ENCODE measurements around the gene ZZZ3. TPM values are rescaled to one million over a fixed set of nuclear protein-coding genes. Genes with fewer than 3 reads are reported as not detected.

Gene ZZZ3
- total and polyA plus RNA-seq, 4 donors, result 8.6 to 48.9 (median 31.1) TPM

GRCh38 chr1:77687519-77687906 is 5.1 kb upstream of the ZZZ3 start:
- Histone ChIP-seq H3K4me3 (ENCODE audit: low read depth in 1 of 3, low read length in 3 of 3) (peak overlapping the region in 1 of 3 donors; percentile 9), H3K36me3 (ENCODE audit: control insufficient read depth in 4 of 4, insufficient read depth in 3 of 4, low read depth in 1 of 4, low read length in 3 of 4) (no peaks in the 10 kb centered on the region), H3K27me3 (ENCODE audit: control insufficient read depth in 4 of 4, insufficient read depth in 4 of 4, low read length in 3 of 4) (no peaks in the 10 kb centered on the region), H3K9ac (ENCODE audit: low read depth in 1 of 2, low read length in 2 of 2) (no peak overlapping the region), H3K9me3 (ENCODE audit: control insufficient read depth in 4 of 4, low read length in 3 of 4) (no peaks in the 10 kb centered on the region), H3K27ac (ENCODE audit: low read depth in 1 of 2, low read length in 2 of 2) (no peak overlapping the region), H3K4me1 (ENCODE audit: control insufficient read depth in 4 of 4, insufficient read depth in 4 of 4, low read length in 3 of 4) (peaks cover 2 to 8% (median 6%) of the 10 kb centered on the region in 4 donors)
- 51% methylated on average over 21 of the region's 21 CpGs for WGBS
- no peak for TF ChIP-seq HNF4A (conservative IDR thresholded peaks at IDR 0.05)
- TF ChIP-seq FOXA1 (IDR thresholded peaks at IDR 0.05), result no peak
- TF ChIP-seq GABPA (IDR thresholded peaks at IDR 0.05 in 1 of 2, conservative IDR thresholded peaks at IDR 0.05 in 1 of 2), result no peak
- TF ChIP-seq RAD21 (IDR thresholded peaks at IDR 0.05), result peak in 1 of 2 donors; percentile 32
- TF ChIP-seq RXRA (IDR thresholded peaks at IDR 0.05), result no peak
- DNase-seq (ENCODE audit: low spot score), result no peak

- WGBS, result 91% methylated on average over 33 of the region's 33 CpGs
- Histone ChIP-seq H3K27ac (ENCODE audit: low read depth in 1 of 2, low read length in 2 of 2) (no peak overlapping the region), H3K27me3 (ENCODE audit: control insufficient read depth in 4 of 4, insufficient read depth in 4 of 4, low read length in 3 of 4) (no peaks in the 10 kb centered on the region), H3K36me3 (ENCODE audit: control insufficient read depth in 4 of 4, insufficient read depth in 3 of 4, low read depth in 1 of 4, low read length in 3 of 4) (no peaks in the 10 kb centered on the region), H3K4me1 (ENCODE audit: control insufficient read depth in 4 of 4, insufficient read depth in 4 of 4, low read length in 3 of 4) (peaks cover 2 to 10% (median 6%) of the 10 kb centered on the region in 4 donors), H3K4me3 (ENCODE audit: low read depth in 1 of 3, low read length in 3 of 3) (no peak overlapping the region), H3K9ac (ENCODE audit: low read depth in 1 of 2, low read length in 2 of 2) (no peak overlapping the region), H3K9me3 (ENCODE audit: control insufficient read depth in 4 of 4, low read length in 3 of 4) (no peaks in the 10 kb centered on the region)
- no peak for TF ChIP-seq NR2F2 (IDR thresholded peaks at IDR 0.05)
- no peak for TF ChIP-seq HNF4A (conservative IDR thresholded peaks at IDR 0.05)
- no peak for TF ChIP-seq REST (IDR thresholded peaks at IDR 0.05)
- TF ChIP-seq TAF1 (conservative IDR thresholded peaks at IDR 0.05), result no peak
- TF ChIP-seq GABPA (IDR thresholded peaks at IDR 0.05 in 1 of 2, conservative IDR thresholded peaks at IDR 0.05 in 1 of 2), result no peak
- TF ChIP-seq SP1 (IDR thresholded peaks at IDR 0.05), result no peak
- no peak for TF ChIP-seq FOXA1 (IDR thresholded peaks at IDR 0.05)
- TF ChIP-seq CTCF (IDR thresholded peaks at IDR 0.05; ENCODE audit: low read depth, low read length, missing input control), result no peak
- no peak for TF ChIP-seq FOXA2 (IDR thresholded peaks at IDR 0.05)
- TF ChIP-seq MAX (IDR thresholded peaks at IDR 0.05), result no peak
- no peak for TF ChIP-seq YY1 (IDR thresholded peaks at IDR 0.05)
- TF ChIP-seq HNF4G (IDR thresholded peaks at IDR 0.05), result no peak
- no peak for TF ChIP-seq RAD21 (IDR thresholded peaks at IDR 0.05)
- no peak for TF ChIP-seq JUND (IDR thresholded peaks at IDR 0.05)
- no peak for TF ChIP-seq ZBTB33 (IDR thresholded peaks at IDR 0.05)
- TF ChIP-seq ATF3 (IDR thresholded peaks at IDR 0.05), result no peak
- no peak for TF ChIP-seq EGR1 (IDR thresholded peaks at IDR 0.05; ENCODE audit: low read depth in 2 of 2)
- no peak for DNase-seq (ENCODE audit: low spot score)
These were observed 4.5 kb upstream of the ZZZ3 start for GRCh38 chr1:77686796-77687518.

Measured in liver (tissue), 9 donors.